ENCODE measurements around the gene XIAP.

DNA sequence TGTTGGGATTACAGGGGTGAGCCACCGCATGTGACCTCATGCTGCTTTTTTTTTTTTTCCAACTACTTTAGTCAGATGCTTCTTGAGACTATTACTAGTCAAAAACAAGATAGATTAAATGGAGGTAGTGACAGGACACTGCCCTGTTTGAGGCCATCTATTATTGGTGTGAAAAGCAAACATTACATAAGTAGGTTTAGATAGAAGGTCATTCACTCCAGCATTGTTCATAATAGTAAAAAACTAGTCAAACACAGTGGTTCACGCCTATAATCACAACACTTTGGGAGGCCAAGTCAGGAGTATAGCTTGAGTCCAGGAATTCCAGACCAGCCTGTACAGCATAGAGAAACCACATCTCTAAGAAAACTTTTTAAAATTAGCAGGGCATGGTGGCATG, 16.3 kb downstream of the XIAP start:
- TF ChIP-seq, protein P1, sequence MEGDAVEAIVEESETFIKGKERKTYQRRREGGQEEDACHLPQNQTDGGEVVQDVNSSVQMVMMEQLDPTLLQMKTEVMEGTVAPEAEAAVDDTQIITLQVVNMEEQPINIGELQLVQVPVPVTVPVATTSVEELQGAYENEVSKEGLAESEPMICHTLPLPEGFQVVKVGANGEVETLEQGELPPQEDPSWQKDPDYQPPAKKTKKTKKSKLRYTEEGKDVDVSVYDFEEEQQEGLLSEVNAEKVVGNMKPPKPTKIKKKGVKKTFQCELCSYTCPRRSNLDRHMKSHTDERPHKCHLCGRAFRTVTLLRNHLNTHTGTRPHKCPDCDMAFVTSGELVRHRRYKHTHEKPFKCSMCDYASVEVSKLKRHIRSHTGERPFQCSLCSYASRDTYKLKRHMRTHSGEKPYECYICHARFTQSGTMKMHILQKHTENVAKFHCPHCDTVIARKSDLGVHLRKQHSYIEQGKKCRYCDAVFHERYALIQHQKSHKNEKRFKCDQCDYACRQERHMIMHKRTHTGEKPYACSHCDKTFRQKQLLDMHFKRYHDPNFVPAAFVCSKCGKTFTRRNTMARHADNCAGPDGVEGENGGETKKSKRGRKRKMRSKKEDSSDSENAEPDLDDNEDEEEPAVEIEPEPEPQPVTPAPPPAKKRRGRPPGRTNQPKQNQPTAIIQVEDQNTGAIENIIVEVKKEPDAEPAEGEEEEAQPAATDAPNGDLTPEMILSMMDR (IDR thresholded peaks at IDR 0.05) = no peak
- TF ChIP-seq POLR2A (IDR thresholded peaks at IDR 0.05) (no peak), POLR2AphosphoS5 (IDR thresholded peaks at IDR 0.05) (no peak), EP300 (IDR thresholded peaks at IDR 0.05) (no peak)

All from upper lobe of left lung (tissue), 4 donors.